ENCODE measurements around the gene KCNT1.

Gene KCNT1

DNA sequence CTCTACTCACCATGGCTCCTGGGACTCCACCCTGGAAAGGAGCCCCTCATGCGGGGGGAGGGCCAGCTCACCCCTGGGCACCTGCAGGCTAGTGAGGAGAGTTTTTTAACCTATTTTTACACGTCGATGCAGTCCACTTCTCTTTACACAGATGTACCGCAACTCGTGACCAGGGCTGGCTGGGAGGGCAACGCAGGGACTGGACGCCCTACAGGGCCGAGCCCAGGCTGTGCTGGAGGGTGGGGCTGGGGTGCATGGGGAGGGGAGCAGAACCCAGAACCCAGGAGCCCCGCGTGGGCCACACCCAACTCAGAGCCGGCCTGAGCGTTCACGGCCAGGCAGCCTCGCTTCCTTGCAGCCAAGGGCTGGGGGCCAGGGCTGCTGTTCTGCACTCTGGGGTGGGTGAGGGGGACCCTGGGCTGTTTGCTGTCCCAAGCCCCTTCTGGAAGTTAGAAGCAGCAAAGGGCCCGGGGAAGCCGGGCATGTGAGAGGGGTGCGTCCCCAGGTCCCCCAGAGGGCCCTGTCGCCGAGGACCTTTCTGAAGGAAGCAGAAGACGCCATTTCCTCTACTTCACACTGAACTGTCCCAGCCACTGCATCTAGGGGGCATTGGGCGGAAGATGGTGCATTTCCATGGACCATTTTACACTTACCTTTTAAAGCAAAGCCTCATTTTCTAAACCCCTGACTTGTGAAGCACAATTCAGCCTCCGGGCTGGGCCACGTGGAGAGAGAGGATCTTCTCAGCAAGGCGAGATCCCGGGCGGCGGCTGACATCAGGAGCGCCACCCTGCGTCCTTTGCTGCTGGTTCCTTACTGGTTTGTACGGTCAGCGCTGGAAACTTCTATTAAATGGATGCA is 90.5 kb downstream of the KCNT1 start:
- TF ChIP-seq POLR2AphosphoS5 (IDR thresholded peaks at IDR 0.05; ENCODE audit: low read depth, low read length) (no peak), SIN3A (IDR thresholded peaks at IDR 0.05; ENCODE audit: borderline replicate concordance, insufficient read depth, low read length) (no peak), FOXP2 (optimal IDR thresholded peaks at IDR 0.05; ENCODE audit: borderline replicate concordance, extremely low read depth, extremely low read length, insufficient read depth) (no peak), TAF1 (IDR thresholded peaks at IDR 0.05; ENCODE audit: borderline replicate concordance, insufficient read depth, low read length) (no peak)
- TF ChIP-seq, protein P1, sequence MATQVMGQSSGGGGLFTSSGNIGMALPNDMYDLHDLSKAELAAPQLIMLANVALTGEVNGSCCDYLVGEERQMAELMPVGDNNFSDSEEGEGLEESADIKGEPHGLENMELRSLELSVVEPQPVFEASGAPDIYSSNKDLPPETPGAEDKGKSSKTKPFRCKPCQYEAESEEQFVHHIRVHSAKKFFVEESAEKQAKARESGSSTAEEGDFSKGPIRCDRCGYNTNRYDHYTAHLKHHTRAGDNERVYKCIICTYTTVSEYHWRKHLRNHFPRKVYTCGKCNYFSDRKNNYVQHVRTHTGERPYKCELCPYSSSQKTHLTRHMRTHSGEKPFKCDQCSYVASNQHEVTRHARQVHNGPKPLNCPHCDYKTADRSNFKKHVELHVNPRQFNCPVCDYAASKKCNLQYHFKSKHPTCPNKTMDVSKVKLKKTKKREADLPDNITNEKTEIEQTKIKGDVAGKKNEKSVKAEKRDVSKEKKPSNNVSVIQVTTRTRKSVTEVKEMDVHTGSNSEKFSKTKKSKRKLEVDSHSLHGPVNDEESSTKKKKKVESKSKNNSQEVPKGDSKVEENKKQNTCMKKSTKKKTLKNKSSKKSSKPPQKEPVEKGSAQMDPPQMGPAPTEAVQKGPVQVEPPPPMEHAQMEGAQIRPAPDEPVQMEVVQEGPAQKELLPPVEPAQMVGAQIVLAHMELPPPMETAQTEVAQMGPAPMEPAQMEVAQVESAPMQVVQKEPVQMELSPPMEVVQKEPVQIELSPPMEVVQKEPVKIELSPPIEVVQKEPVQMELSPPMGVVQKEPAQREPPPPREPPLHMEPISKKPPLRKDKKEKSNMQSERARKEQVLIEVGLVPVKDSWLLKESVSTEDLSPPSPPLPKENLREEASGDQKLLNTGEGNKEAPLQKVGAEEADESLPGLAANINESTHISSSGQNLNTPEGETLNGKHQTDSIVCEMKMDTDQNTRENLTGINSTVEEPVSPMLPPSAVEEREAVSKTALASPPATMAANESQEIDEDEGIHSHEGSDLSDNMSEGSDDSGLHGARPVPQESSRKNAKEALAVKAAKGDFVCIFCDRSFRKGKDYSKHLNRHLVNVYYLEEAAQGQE (IDR thresholded peaks at IDR 0.05; ENCODE audit: insufficient read depth in 1 of 2, low read depth in 2 of 2, low read length in 2 of 2) = no peak

DNA sequence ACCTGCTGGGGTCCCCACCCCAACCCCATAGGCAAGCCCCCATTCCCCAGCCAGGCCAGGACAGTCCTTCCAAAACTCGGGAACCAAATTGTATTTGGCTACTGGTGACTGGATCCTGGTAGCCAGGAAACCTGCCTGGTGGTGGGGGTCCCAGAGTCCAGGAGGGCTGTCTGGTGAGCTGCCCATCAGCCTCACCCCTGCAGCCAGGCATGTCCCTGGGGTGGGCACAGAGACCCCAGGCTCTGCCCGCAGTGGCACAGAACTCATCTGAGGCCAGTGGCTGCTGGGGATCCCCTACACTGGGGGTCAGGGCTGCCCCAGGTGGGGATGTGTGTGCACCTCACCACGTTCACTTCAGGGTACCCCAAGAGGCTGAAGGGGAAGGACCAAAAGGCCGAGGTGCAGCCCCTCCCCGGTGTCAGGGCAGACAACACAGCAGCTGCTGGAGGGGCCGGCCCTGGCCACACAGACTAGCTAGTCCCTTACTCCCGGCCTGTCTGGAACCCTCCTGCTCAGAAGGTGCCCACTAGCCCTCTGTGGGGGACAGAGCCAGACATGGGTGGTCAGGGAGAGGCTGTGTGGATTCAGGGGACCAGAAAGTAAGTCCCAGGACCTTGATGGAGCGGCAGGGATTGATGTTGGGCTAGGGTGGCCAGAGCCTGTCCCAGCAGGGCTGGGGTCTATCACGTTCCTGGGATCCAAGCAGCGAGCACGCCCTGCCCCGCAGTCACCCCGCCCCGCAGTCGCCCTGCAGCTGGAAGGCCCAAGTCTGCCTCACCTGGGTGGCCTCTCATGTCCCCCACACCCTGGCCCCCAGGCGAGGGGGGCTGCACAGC is 91.5 kb downstream of the KCNT1 start:
- TF ChIP-seq SIN3A (IDR thresholded peaks at IDR 0.05; ENCODE audit: borderline replicate concordance, insufficient read depth, low read length) = no peak

DNA sequence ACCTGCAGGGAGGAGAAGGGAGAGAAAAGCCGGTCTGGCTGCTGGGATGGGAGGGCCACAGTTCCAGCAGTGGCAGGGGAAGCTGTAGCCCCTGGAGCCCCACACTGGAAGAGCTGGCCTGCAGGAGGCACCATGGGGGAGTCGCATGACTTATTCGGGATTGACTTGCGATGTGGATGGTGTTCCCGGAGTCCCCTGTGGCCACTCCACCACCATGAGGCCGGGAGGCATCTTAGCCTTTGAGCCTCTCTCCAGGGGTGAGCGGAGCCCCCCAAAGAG is 92.0 kb downstream of the KCNT1 start:
- no peak for TF ChIP-seq FOXP2 (optimal IDR thresholded peaks at IDR 0.05; ENCODE audit: borderline replicate concordance, extremely low read depth, extremely low read length, insufficient read depth)
- no peak for TF ChIP-seq POLR2AphosphoS5 (IDR thresholded peaks at IDR 0.05; ENCODE audit: low read depth, low read length)
- TF ChIP-seq TAF1 (IDR thresholded peaks at IDR 0.05; ENCODE audit: borderline replicate concordance, insufficient read depth, low read length) = no peak
- no peak for TF ChIP-seq SIN3A (IDR thresholded peaks at IDR 0.05; ENCODE audit: borderline replicate concordance, insufficient read depth, low read length)

DNA sequence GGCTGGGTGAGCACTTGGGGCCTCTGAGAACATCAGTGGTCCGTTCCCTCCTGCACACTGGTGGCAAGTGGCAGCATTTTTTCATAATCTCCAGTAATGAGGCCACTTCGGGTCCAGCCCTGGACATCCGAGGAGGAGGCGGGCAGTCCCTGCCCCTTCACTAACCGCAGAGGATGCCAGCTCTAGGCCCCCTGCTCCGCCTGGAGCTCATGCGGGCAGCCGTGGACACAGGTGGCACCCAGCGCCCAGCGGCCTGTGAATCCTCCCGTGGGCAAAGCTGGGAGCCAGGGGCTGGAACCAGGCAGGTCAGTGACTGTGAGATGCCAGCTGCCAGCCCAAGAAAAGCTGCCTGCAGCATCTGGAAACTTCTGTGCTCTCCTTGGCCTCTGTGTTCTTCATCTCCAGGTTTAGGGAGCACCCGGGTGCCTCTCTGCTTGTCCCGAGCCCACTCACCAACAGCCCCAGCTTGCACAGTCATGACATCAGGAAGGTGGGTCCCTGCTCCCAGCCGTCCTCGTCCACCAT is 92.4 kb downstream of the KCNT1 start:
- TF ChIP-seq POLR2AphosphoS5 (IDR thresholded peaks at IDR 0.05; ENCODE audit: low read depth, low read length) (no peak), SIN3A (IDR thresholded peaks at IDR 0.05; ENCODE audit: borderline replicate concordance, insufficient read depth, low read length) (no peak), FOXP2 (optimal IDR thresholded peaks at IDR 0.05; ENCODE audit: borderline replicate concordance, extremely low read depth, extremely low read length, insufficient read depth) (no peak), TAF1 (IDR thresholded peaks at IDR 0.05; ENCODE audit: borderline replicate concordance, insufficient read depth, low read length) (no peak)
- TF ChIP-seq, protein P1 (IDR thresholded peaks at IDR 0.05; ENCODE audit: insufficient read depth in 1 of 2, low read depth in 2 of 2, low read length in 2 of 2) = no peak

DNA sequence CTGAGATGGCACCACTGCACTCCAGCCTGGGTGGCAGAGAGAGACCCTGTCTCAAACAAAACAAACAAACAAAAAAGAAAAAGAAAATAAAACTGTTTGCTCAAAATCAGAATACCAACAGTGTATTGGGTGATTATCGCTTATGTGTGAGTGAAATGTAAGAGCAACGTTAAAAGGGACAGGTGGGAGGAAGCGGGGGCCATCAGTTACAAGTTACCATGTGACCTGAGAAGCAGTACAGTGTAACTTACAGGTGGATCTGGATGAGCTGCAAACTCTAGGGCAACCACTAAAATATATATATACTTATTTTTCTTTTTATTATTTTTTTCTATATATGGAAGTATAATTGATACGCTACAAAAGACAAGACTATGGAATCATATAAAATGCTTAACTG is 93.4 kb downstream of the KCNT1 start:
- TF ChIP-seq, protein P1 (IDR thresholded peaks at IDR 0.05; ENCODE audit: insufficient read depth in 1 of 2, low read depth in 2 of 2, low read length in 2 of 2) = no peak
- no peak for TF ChIP-seq POLR2AphosphoS5 (IDR thresholded peaks at IDR 0.05; ENCODE audit: low read depth, low read length)
- no peak for TF ChIP-seq FOXP2 (optimal IDR thresholded peaks at IDR 0.05; ENCODE audit: borderline replicate concordance, extremely low read depth, extremely low read length, insufficient read depth)
- TF ChIP-seq TAF1 (IDR thresholded peaks at IDR 0.05; ENCODE audit: borderline replicate concordance, insufficient read depth, low read length) = no peak
- TF ChIP-seq SIN3A (IDR thresholded peaks at IDR 0.05; ENCODE audit: borderline replicate concordance, insufficient read depth, low read length) = no peak

Measured in PFSK-1 (cell line).